Erythroblast (primary cell): ENCODE data around the gene ALOXE3.
A peak's percentile ranks its signal among the peaks of the same experiment; 100 is the strongest.

Experiments
- DNase-seq, 2 experiments: peaks; one replicate each; lab custom pipeline; 2025; lab: John Stamatoyannopoulos, UW
- GATA1 ChIP-seq: IDR thresholded peaks from 2 replicates; pipeline ENCODE4 v1.6.1; 2011; ENCODE audit warnings: low read depth, mild to moderate bottlenecking, control low read depth, low read length, moderate library complexity
- POLR2A ChIP-seq: IDR thresholded peaks from 2 replicates; pipeline ENCODE4 v1.6.1; 2011; ENCODE audit warnings: mild to moderate bottlenecking, low read length

The ALOXE3 gene

GRCh38 chr17:8149419-8150193 lies 31.3 kb upstream of the ALOXE3 start:
- TF ChIP-seq GATA1 (no peak), POLR2A (peak; percentile 38)
- DNase-seq: no peak

GRCh38 chr17:8148560-8148959 lies 30.2 kb upstream of the ALOXE3 start:
- TF ChIP-seq GATA1 (no peak), POLR2A (no peak)
- DNase-seq: no peak

GRCh38 chr17:8147805-8148404 lies 29.6 kb upstream of the ALOXE3 start:
- peak; percentile 30 for TF ChIP-seq POLR2A
- no peak for TF ChIP-seq GATA1
- no peak for DNase-seq

- TF ChIP-seq POLR2A: no peak
- TF ChIP-seq GATA1: no peak
Measured at GRCh38 chr17:8147141-8147804, 29.0 kb upstream of the ALOXE3 start.

GRCh38 chr17:8146381-8147140 lies 28.2 kb upstream of the ALOXE3 start:
- DNase-seq: no peak
- no peak for TF ChIP-seq POLR2A
- TF ChIP-seq GATA1: no peak

More at GRCh38 chr17:8147141-8147804, 29.0 kb upstream of the ALOXE3 start:
- DNase-seq: no peak

- DNase-seq: no peak
- TF ChIP-seq GATA1: no peak
- no peak for TF ChIP-seq POLR2A
Measured at GRCh38 chr17:8145811-8146210, 27.5 kb upstream of the ALOXE3 start.

- no peak for DNase-seq
- TF ChIP-seq POLR2A: peak; percentile 44
- TF ChIP-seq GATA1: no peak
Measured at GRCh38 chr17:8144401-8145231, 26.3 kb upstream of the ALOXE3 start.

- DNase-seq: no peak
- TF ChIP-seq GATA1 (no peak), POLR2A (peak; percentile 52)
Measured at GRCh38 chr17:8143581-8144400, 25.5 kb upstream of the ALOXE3 start.

GRCh38 chr17:8142887-8143580 lies 24.7 kb upstream of the ALOXE3 start:
- TF ChIP-seq GATA1 (no peak), POLR2A (peak; percentile 42)
- no peak for DNase-seq

GRCh38 chr17:8142158-8142886 lies 24.0 kb upstream of the ALOXE3 start:
- DNase-seq: no peak
- peak; percentile 20 for TF ChIP-seq POLR2A
- TF ChIP-seq GATA1: no peak

GRCh38 chr17:8141741-8142140 lies 23.4 kb upstream of the ALOXE3 start:
- no peak for DNase-seq
- no peak for TF ChIP-seq POLR2A
- no peak for TF ChIP-seq GATA1
